Neural crest cell (in vitro differentiated cells): ENCODE results near the gene ZCCHC12. TPM values are rescaled to one million over a fixed set of nuclear protein-coding genes. Genes with fewer than 3 reads are reported as not detected.

Experiments used
- DNase-seq: peaks from one replicate; pipeline ENCODE4 v3.0.0; 2021; ENCODE audit warnings: low read depth, mixed read lengths, low spot score
- H3K27ac Mint-ChIP-seq: one replicate; pipeline ENCODE4 v1.8.0; 2021; ENCODE audit warnings: mild to moderate bottlenecking, mixed read lengths; ENCODE audit not compliant: unreplicated experiment
- H3K27me3 Mint-ChIP-seq: 2 replicates; pipeline ENCODE4 v1.8.0; 2021; ENCODE audit warnings: low read depth, mild to moderate bottlenecking, mixed read lengths
- H3K36me3 Mint-ChIP-seq: 2 replicates; pipeline ENCODE4 v1.8.0; 2021; ENCODE audit warnings: low read depth, mild to moderate bottlenecking, mixed read lengths
- H3K4me1 Mint-ChIP-seq: 2 replicates; pipeline ENCODE4 v1.8.0; 2021; ENCODE audit warnings: mixed read lengths
- H3K4me3 Mint-ChIP-seq: one replicate; pipeline ENCODE4 v1.8.0; 2021; ENCODE audit warnings: mild to moderate bottlenecking, mixed read lengths
- H3K9me3 Mint-ChIP-seq: 2 replicates; pipeline ENCODE4 v1.8.0; 2021; ENCODE audit warnings: mixed read lengths
- CTCF ChIP-seq: fragments of 200-600 bp; sonication (generic); conservative IDR thresholded peaks from 2 replicates; pipeline ENCODE4 v1.5.0; 2021; ENCODE audit warnings: antibody characterized with exemption, mild to moderate bottlenecking
- total RNA-seq: library from RNA; stranded (reverse); gene quantifications from 2 replicates; pipeline ENCODE4 v1.2.1, GENCODE V29; 2021

ZCCHC12 gene
- total RNA-seq, 1 donor from 2014 or later = 3.7 TPM

- Mint-ChIP-seq H3K27ac (no peak overlapping the region), H3K36me3 (peaks cover 6% of the 10 kb centered on the region), H3K4me3 (no peak overlapping the region), H3K4me1 (no peaks in the 10 kb centered on the region), H3K9me3 (peaks cover 5% of the 10 kb centered on the region), H3K27me3 (no peaks in the 10 kb centered on the region)
- no peak for TF ChIP-seq CTCF
- no peak for DNase-seq
These were observed 37.7 kb downstream of the ZCCHC12 start for GRCh38 chrX:118861338-118861737.

DNA sequence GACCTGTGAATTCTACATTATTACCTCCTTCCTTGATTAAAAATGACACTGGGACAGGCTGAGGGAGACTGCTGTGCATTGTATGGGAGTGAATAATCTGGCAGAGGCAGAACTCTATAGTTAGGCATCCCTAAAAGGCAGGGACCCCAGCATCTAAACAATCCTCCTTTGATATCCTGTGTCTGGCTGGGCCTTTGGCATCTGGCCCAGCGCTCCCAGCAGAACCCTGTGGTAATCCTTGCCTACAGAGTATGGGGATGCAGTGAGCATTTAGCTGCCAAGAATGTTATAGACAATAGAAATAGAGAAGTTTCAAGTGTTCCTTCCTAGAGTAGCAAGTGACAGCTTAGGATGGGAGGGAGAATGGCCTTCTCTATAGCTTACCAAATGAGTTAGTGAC is 38.5 kb downstream of the ZCCHC12 start:
- no peak for TF ChIP-seq CTCF
- Mint-ChIP-seq H3K36me3 (peaks cover 6% of the 10 kb centered on the region), H3K27ac (no peak overlapping the region), H3K27me3 (no peaks in the 10 kb centered on the region), H3K4me1 (no peaks in the 10 kb centered on the region), H3K9me3 (peaks cover 5% of the 10 kb centered on the region), H3K4me3 (no peak overlapping the region)
- no peak for DNase-seq

DNA sequence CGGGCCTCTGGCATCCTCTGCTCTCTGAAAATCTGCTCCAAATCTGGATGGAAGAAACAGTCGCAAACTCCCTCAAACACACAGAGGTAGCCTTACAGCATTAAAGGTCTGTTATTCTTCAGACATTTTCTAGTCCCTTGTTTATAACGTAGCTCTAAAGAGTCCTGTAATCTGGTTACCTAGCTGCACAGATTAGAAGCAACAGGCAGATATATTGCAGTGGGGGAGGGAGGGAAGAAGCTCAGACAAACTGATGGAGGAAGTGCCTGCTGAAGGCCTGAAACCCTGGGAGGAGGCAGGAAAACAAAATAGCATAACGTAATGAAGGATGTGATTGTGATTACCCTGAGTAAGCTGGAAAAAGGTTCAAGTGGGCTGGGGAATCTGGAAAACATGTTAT is 39.4 kb downstream of the ZCCHC12 start:
- no peak for TF ChIP-seq CTCF
- H3K4me3 Mint-ChIP-seq = no peak overlapping the region
- H3K4me1 Mint-ChIP-seq = no peaks in the 10 kb centered on the region
- H3K36me3 Mint-ChIP-seq = peaks cover 6% of the 10 kb centered on the region
- peaks cover 5% of the 10 kb centered on the region for H3K9me3 Mint-ChIP-seq
- H3K27ac Mint-ChIP-seq = no peak overlapping the region
- DNase-seq = no peak
- H3K27me3 Mint-ChIP-seq = no peaks in the 10 kb centered on the region

GRCh38 chrX:118864063-118864635 is 40.5 kb downstream of the ZCCHC12 start:
- Mint-ChIP-seq H3K27me3 (no peaks in the 10 kb centered on the region), H3K4me3 (no peak overlapping the region), H3K4me1 (no peaks in the 10 kb centered on the region), H3K9me3 (peaks cover 5% of the 10 kb centered on the region), H3K36me3 (peaks cover 6% of the 10 kb centered on the region), H3K27ac (no peak overlapping the region)
- DNase-seq = no peak
- no peak for TF ChIP-seq CTCF

DNA sequence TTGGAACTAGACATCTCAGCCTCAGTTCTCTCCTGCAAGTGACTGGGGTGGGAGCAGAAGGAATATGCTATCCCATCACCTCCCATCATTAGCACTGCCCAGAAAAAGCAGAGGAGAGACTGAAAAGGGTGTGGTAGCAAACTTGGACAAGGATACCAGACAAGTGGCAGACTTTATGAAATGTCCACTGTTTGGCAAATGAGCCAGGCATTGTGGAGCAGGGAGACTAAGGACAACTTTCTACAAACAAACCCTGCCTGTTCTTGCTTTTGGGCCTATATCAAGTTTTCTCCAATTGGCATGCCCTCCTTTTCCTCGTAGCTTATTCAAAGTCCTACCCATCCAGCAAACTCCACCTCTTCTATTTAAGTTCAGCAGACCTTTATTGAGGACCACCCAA is 41.6 kb downstream of the ZCCHC12 start:
- no peaks in the 10 kb centered on the region for H3K9me3 Mint-ChIP-seq
- no peaks in the 10 kb centered on the region for H3K4me1 Mint-ChIP-seq
- no peaks in the 10 kb centered on the region for H3K27me3 Mint-ChIP-seq
- H3K4me3 Mint-ChIP-seq = no peak overlapping the region
- H3K36me3 Mint-ChIP-seq = peaks cover 2% of the 10 kb centered on the region
- H3K27ac Mint-ChIP-seq = no peak overlapping the region
- DNase-seq = no peak
- no peak for TF ChIP-seq CTCF
